T-helper 17 cell (primary cell): ENCODE results near the gene TMEFF2. TPM values are rescaled to one million over a fixed set of nuclear protein-coding genes. Genes with fewer than 3 reads are reported as not detected.
"Not testable (repeated sequence)": the region's sequence is repeated elsewhere in the genome, so short reads cannot be mapped to it uniquely, and the experiment has no call there.

Experiments
- ATAC-seq: fragments of 150-1000 bp; cut with Tn5 transposase; 2 replicates; pipeline ENCODE4 v1.10.0; 2021; ENCODE audit warnings: mild to moderate bottlenecking, moderate library complexity
- DNase-seq, 3 donors: peaks; one replicate each; pipeline versions ENCODE4 v3.0.0 to v3.0.0-alpha.2; 2020 to 2021
- H3K9me3 ChIP-seq: one replicate; pipeline ENCODE4 v1.7.0; 2013; ENCODE audit warnings: low read length, mild to moderate bottlenecking; ENCODE audit not compliant: control insufficient read depth, poor library complexity, severe bottlenecking
- H3K27ac Mint-ChIP-seq: one replicate; pipeline ENCODE4 v1.8.0; 2022; ENCODE audit warnings: mild to moderate bottlenecking, moderate library complexity, mixed read lengths
- H3K27me3 Mint-ChIP-seq: one replicate; pipeline ENCODE4 v1.8.0; 2022; ENCODE audit warnings: mixed read lengths
- H3K36me3 Mint-ChIP-seq: one replicate; pipeline ENCODE4 v1.8.0; 2022; ENCODE audit warnings: low read depth, mixed read lengths
- H3K4me1 Mint-ChIP-seq: one replicate; pipeline ENCODE4 v1.8.0; 2022; ENCODE audit warnings: mild to moderate bottlenecking, mixed read lengths
- H3K4me3 Mint-ChIP-seq: one replicate; pipeline ENCODE4 v1.8.0; 2022; ENCODE audit warnings: mild to moderate bottlenecking, moderate library complexity, mixed read lengths
- total RNA-seq, 4 donors: library from RNA in 2 of 4; stranded (reverse) in 2 of 4; gene quantifications; one replicate each; pipeline ENCODE4 v1.2.3 and lab custom pipeline; 2022 to 2026

Gene TMEFF2
- total RNA-seq, 2 donors from 2014 or later = not detected

GRCh38 chr2:192117705-192118104 is 77.0 kb downstream of the TMEFF2 start:
- no peaks in the 10 kb centered on the region for H3K9me3 ChIP-seq
- ATAC-seq (no peak), DNase-seq (no peak)
- no peak overlapping the region for H3K27ac Mint-ChIP-seq
- no peaks in the 10 kb centered on the region for H3K36me3 Mint-ChIP-seq
- no peaks in the 10 kb centered on the region for H3K4me1 Mint-ChIP-seq
- no peak overlapping the region for H3K4me3 Mint-ChIP-seq
- H3K27me3 Mint-ChIP-seq = peaks cover 11% of the 10 kb centered on the region

GRCh38 chr2:192111536-192111935 is 83.2 kb downstream of the TMEFF2 start:
- not testable (repeated sequence) for ATAC-seq, H3K36me3 Mint-ChIP-seq, DNase-seq, H3K4me3 Mint-ChIP-seq, H3K27ac Mint-ChIP-seq, H3K9me3 ChIP-seq, H3K4me1 Mint-ChIP-seq
- peaks cover 26% of the 10 kb centered on the region for H3K27me3 Mint-ChIP-seq

- peaks cover 2% of the 10 kb centered on the region for H3K36me3 Mint-ChIP-seq
- H3K27ac Mint-ChIP-seq = no peak overlapping the region
- H3K4me3 Mint-ChIP-seq = no peak overlapping the region
- H3K4me1 Mint-ChIP-seq = no peaks in the 10 kb centered on the region
- no peaks in the 10 kb centered on the region for H3K9me3 ChIP-seq
- no peak for DNase-seq
- no peak for ATAC-seq
- peaks cover 37% of the 10 kb centered on the region for H3K27me3 Mint-ChIP-seq
These were observed 95.0 kb downstream of the TMEFF2 start for GRCh38 chr2:192099742-192100141.

GRCh38 chr2:192098814-192099491 is 95.8 kb downstream of the TMEFF2 start:
- DNase-seq = no peak
- no peak for ATAC-seq
- Mint-ChIP-seq H3K27ac (no peak overlapping the region), H3K4me1 (no peaks in the 10 kb centered on the region), H3K27me3 (peaks cover 33% of the 10 kb centered on the region), H3K36me3 (no peaks in the 10 kb centered on the region), H3K4me3 (no peak overlapping the region)
- no peaks in the 10 kb centered on the region for H3K9me3 ChIP-seq

- Mint-ChIP-seq H3K27me3 (peaks cover 14% of the 10 kb centered on the region), H3K27ac (no peak overlapping the region), H3K36me3 (no peaks in the 10 kb centered on the region), H3K4me3 (no peak overlapping the region), H3K4me1 (no peaks in the 10 kb centered on the region)
- ATAC-seq (no peak), DNase-seq (no peak)
- no peaks in the 10 kb centered on the region for H3K9me3 ChIP-seq
These were observed 103.3 kb downstream of the TMEFF2 start for GRCh38 chr2:192091476-192091875.

- ATAC-seq = no peak
- Mint-ChIP-seq H3K36me3 (no peaks in the 10 kb centered on the region), H3K4me1 (no peaks in the 10 kb centered on the region)
These were observed 103.8 kb downstream of the TMEFF2 start for GRCh38 chr2:192090911-192091310.

GRCh38 chr2:192087398-192087958 is 107.3 kb downstream of the TMEFF2 start:
- peaks cover 30% of the 10 kb centered on the region for H3K27me3 Mint-ChIP-seq
- no peaks in the 10 kb centered on the region for H3K4me1 Mint-ChIP-seq
- H3K36me3 Mint-ChIP-seq = no peaks in the 10 kb centered on the region
- ATAC-seq (no peak), DNase-seq (no peak)
- H3K27ac Mint-ChIP-seq = no peak overlapping the region
- H3K4me3 Mint-ChIP-seq = no peak overlapping the region
- no peaks in the 10 kb centered on the region for H3K9me3 ChIP-seq

More at GRCh38 chr2:192090911-192091310, 103.8 kb downstream of the TMEFF2 start:
- Mint-ChIP-seq H3K27me3 (peaks cover 14% of the 10 kb centered on the region), H3K4me3 (no peak overlapping the region), H3K27ac (no peak overlapping the region)
- no peak for DNase-seq
- no peaks in the 10 kb centered on the region for H3K9me3 ChIP-seq

- H3K36me3 Mint-ChIP-seq = no peaks in the 10 kb centered on the region
- H3K27me3 Mint-ChIP-seq = peaks cover 29% of the 10 kb centered on the region
- H3K4me1 Mint-ChIP-seq = no peaks in the 10 kb centered on the region
- no peak for ATAC-seq
- no peaks in the 10 kb centered on the region for H3K9me3 ChIP-seq
- no peak overlapping the region for H3K27ac Mint-ChIP-seq
- DNase-seq = no peak
- no peak overlapping the region for H3K4me3 Mint-ChIP-seq
These were observed 112.6 kb downstream of the TMEFF2 start for GRCh38 chr2:192082121-192082520.

- not testable (repeated sequence) for DNase-seq, H3K27ac Mint-ChIP-seq, H3K4me1 Mint-ChIP-seq, H3K9me3 ChIP-seq, ATAC-seq, H3K4me3 Mint-ChIP-seq, H3K36me3 Mint-ChIP-seq
- peaks cover 23% of the 10 kb centered on the region for H3K27me3 Mint-ChIP-seq
These were observed 114.6 kb downstream of the TMEFF2 start for GRCh38 chr2:192080096-192080495.

- Mint-ChIP-seq H3K27ac (no peak overlapping the region), H3K4me3 (no peak overlapping the region), H3K27me3 (peaks cover 5% of the 10 kb centered on the region), H3K4me1 (peaks cover 9% of the 10 kb centered on the region), H3K36me3 (no peaks in the 10 kb centered on the region)
- no peaks in the 10 kb centered on the region for H3K9me3 ChIP-seq
- DNase-seq (no peak), ATAC-seq (no peak)
These were observed 120.9 kb downstream of the TMEFF2 start for GRCh38 chr2:192073878-192074277.

GRCh38 chr2:192072778-192073177 is 122.0 kb downstream of the TMEFF2 start:
- Mint-ChIP-seq H3K4me3 (no peak overlapping the region), H3K27me3 (peaks cover 9% of the 10 kb centered on the region), H3K36me3 (no peaks in the 10 kb centered on the region), H3K27ac (no peak overlapping the region), H3K4me1 (peaks cover 9% of the 10 kb centered on the region)
- DNase-seq (no peak), ATAC-seq (no peak)
- no peaks in the 10 kb centered on the region for H3K9me3 ChIP-seq

GRCh38 chr2:192072261-192072660 is 122.5 kb downstream of the TMEFF2 start:
- Mint-ChIP-seq H3K27ac (no peak overlapping the region), H3K27me3 (peaks cover 11% of the 10 kb centered on the region), H3K4me3 (no peak overlapping the region), H3K36me3 (no peaks in the 10 kb centered on the region), H3K4me1 (peaks cover 9% of the 10 kb centered on the region)
- H3K9me3 ChIP-seq = no peaks in the 10 kb centered on the region
- no peak for ATAC-seq
- no peak for DNase-seq

- no peaks in the 10 kb centered on the region for H3K9me3 ChIP-seq
- Mint-ChIP-seq H3K4me3 (no peak overlapping the region), H3K27ac (no peak overlapping the region), H3K36me3 (no peaks in the 10 kb centered on the region), H3K4me1 (peaks cover 9% of the 10 kb centered on the region), H3K27me3 (peaks cover 14% of the 10 kb centered on the region)
- DNase-seq (no peak), ATAC-seq (no peak)
These were observed 124.6 kb downstream of the TMEFF2 start for GRCh38 chr2:192070099-192070498.

GRCh38 chr2:192069417-192069816 is 125.3 kb downstream of the TMEFF2 start:
- no peaks in the 10 kb centered on the region for H3K36me3 Mint-ChIP-seq
- no peak overlapping the region for H3K4me3 Mint-ChIP-seq
- H3K27ac Mint-ChIP-seq = peak overlapping the region; percentile 19
- peaks cover 9% of the 10 kb centered on the region for H3K4me1 Mint-ChIP-seq
- peaks cover 21% of the 10 kb centered on the region for H3K27me3 Mint-ChIP-seq
- ATAC-seq = no peak
- no peaks in the 10 kb centered on the region for H3K9me3 ChIP-seq
- no peak for DNase-seq
